K562 (cell line): ENCODE data around the gene SON. TPM values are rescaled to one million over a fixed set of nuclear protein-coding genes. Genes with fewer than 3 reads are reported as not detected.

Source experiments
- ATAC-seq: fragments of 200-7000 bp; cut with Tn5 transposase; 3 replicates; pipeline ENCODE4 v1.9.1; 2020; ENCODE audit warnings: moderate library complexity
- BruUV-seq: library from RNA; stranded (reverse); fragments of 400-500 nt; replicated peaks from 2 replicates; lab custom pipeline; 2021; lab: Mats Ljungman, UMichigan
- CTCF ChIA-PET: fragments of 300-600 bp; formaldehyde crosslinking; extraction: SDS; loops from one replicate; lab custom pipeline; 2021; ENCODE audit warnings: low intra/inter-chr PET ratio; lab: Yijun Ruan, JAX
- POLR2A ChIA-PET: fragments of 300-600, 350-650 bp; sonication (Branson Sonifier 250); formaldehyde crosslinking; extraction: SDS; loops from one replicate; lab custom pipeline; 2021; ENCODE audit warnings: antibody characterized with exemption, inconsistent platforms; lab: Yijun Ruan, JAX
- DNase-seq, 4 experiments: peaks; one replicate each; pipeline versions ENCODE4 v3.0.0 to v3.0.0-alpha.2; 2011 to 2018; ENCODE audit warnings: low spot score in 3 of 4, mixed read lengths in 3 of 4; ENCODE audit errors: extremely low read depth in 1 of 4
- FAIRE-seq: peaks from 2 replicates; lab custom pipeline; 2011; peaks lifted over from hg19 to GRCh38; lab: Jason Lieb, UNC
- H2AFZ ChIP-seq: 2 replicates; pipeline ENCODE4 v1.6.0; 2011; ENCODE audit warnings: low read depth, low read length, control low read depth, inconsistent platforms
- H3K27ac ChIP-seq: fragments of 200-600 bp; 3 replicates; pipeline ENCODE4 v1.8.0; 2011; ENCODE audit warnings: low read depth, mild to moderate bottlenecking, control low read depth, inconsistent platforms, low read length, moderate library complexity, mixed read lengths; ENCODE audit errors: extremely low read depth
- H3K27me3 ChIP-seq, 2 experiments: fragments of 300-600 bp in 1 of 2; 2 replicates in 1 of 2; 3 replicates in 1 of 2; pipeline versions ENCODE4 v1.6.0 to v1.8.0; 2011; ENCODE audit warnings: inconsistent platforms in 2 of 2, low read length in 2 of 2, mild to moderate bottlenecking in 1 of 2, mixed read lengths in 1 of 2, moderate library complexity in 1 of 2; ENCODE audit not compliant: control insufficient read depth in 2 of 2, insufficient read depth in 2 of 2
- H3K36me3 ChIP-seq: fragments of 300-600 bp; 3 replicates; pipeline ENCODE4 v1.8.0; 2011; ENCODE audit warnings: mild to moderate bottlenecking, low read length, inconsistent platforms; ENCODE audit not compliant: control insufficient read depth, insufficient read depth
- H3K4me1 ChIP-seq, 2 experiments: fragments of 200-600 bp in 1 of 2; replicated peaks in 1 of 2; 2 replicates in 1 of 2; 3 replicates in 1 of 2; pipeline versions ENCODE4 v1.5.1 to v1.8.0; 2011; ENCODE audit warnings: inconsistent platforms in 2 of 2, low read length in 2 of 2, mild to moderate bottlenecking in 1 of 2, mixed read lengths in 1 of 2, moderate library complexity in 1 of 2; ENCODE audit not compliant: control insufficient read depth in 2 of 2, insufficient read depth in 2 of 2
- H3K4me2 ChIP-seq: 2 replicates; pipeline ENCODE4 v1.6.1; 2011; ENCODE audit warnings: low read length, control low read depth, inconsistent platforms, mixed read lengths; ENCODE audit not compliant: insufficient read depth
- H3K4me3 ChIP-seq: fragments of 200-600 bp; sonication (generic), shearing (Covaris generic); 2 replicates; pipeline ENCODE4 v1.5.1; 2016; ENCODE audit warnings: control low read depth, inconsistent platforms
- H3K79me2 ChIP-seq: fragments of 200-600 bp; 3 replicates; pipeline ENCODE4 v1.8.0; 2011; ENCODE audit warnings: low read length, inconsistent platforms; ENCODE audit not compliant: control insufficient read depth, insufficient read depth
- H3K9ac ChIP-seq, 2 experiments: 2 replicates each; pipeline versions ENCODE4 v1.6.0 to v1.6.1; 2011; ENCODE audit warnings: low read depth in 2 of 2, low read length in 2 of 2, control low read depth in 1 of 2, inconsistent platforms in 1 of 2, mild to moderate bottlenecking in 1 of 2, mixed read lengths in 1 of 2; ENCODE audit not compliant: insufficient read depth in 1 of 2
- H3K9me1 ChIP-seq: one replicate; pipeline ENCODE4 v1.6.0; 2011; ENCODE audit warnings: inconsistent platforms, mild to moderate bottlenecking, low read length, moderate library complexity; ENCODE audit not compliant: control insufficient read depth, insufficient read depth
- H3K9me3 ChIP-seq: replicated peaks from 2 replicates; pipeline ENCODE4 v1.5.1; 2011; ENCODE audit warnings: low read depth, low read length, inconsistent platforms; ENCODE audit not compliant: control insufficient read depth, insufficient read depth
- H4K20me1 ChIP-seq: replicated peaks from 2 replicates; pipeline ENCODE4 v1.6.1; 2011; ENCODE audit warnings: low read length, inconsistent platforms, mixed read lengths; ENCODE audit not compliant: control insufficient read depth, insufficient read depth
- FOXA1 ChIP-seq: fragments of 450-650 bp; IDR thresholded peaks from 2 replicates; pipeline ENCODE4 v1.6.1; 2016; ENCODE audit warnings: mild to moderate bottlenecking, borderline replicate concordance
- RNF2 ChIP-seq: sonication (generic); IDR thresholded peaks from 2 replicates; pipeline ENCODE4 v1.6.1; 2016
- ZNF408 ChIP-seq: fragments of 250-450 bp; sonication (Bioruptor Pico); IDR thresholded peaks from 2 replicates; pipeline ENCODE4 v1.4.0; 2020; ENCODE audit warnings: low read depth, mild to moderate bottlenecking, moderate library complexity
- WGBS: fragments of 100-300 bp; shearing (Covaris generic); methylation state at CpG from one replicate; pipeline ENCODE4 v1.1.6; 2016; ENCODE audit warnings: low coverage, mixed read lengths; ENCODE audit not compliant: insufficient coverage; ENCODE audit errors: missing lambda C conversion rate; 5-methylcytosine and 5-hydroxymethylcytosine counted together
- in situ Hi-C: fragments of 300-500 bp; cut with MboI; formaldehyde crosslinking; loops from 4 replicates; pipeline ENCODE4 v1.15.0; 2018; ENCODE audit warnings: inconsistent platforms, mixed read lengths
- intact Hi-C: fragments of 100-400 bp; cut with micrococcal nuclease; formaldehyde crosslinking; loops from 2 replicates; pipeline ENCODE4 v1.14.2; 2022
- polyA plus RNA-seq, 8 experiments: library from polyadenylated mRNA; depleted of rRNA in 4 of 8; stranded (reverse) in 5 of 8; unstranded in 3 of 8; fragments of >200 nt; fragmentation: Nextera tagmentation in 2 of 8; fragmentation: Illumina TruSeq in 1 of 8; extraction: Ambion mirVana in 2 of 8; extraction: Trizol in 1 of 8; gene quantifications; 2 replicates each; pipeline versions ENCODE4 v1.2.1 to v1.2.3, GENCODE V29; 2011 to 2014; ENCODE audit warnings: inconsistent platforms in 1 of 8, missing spikeins in 1 of 8
- total RNA-seq, 7 experiments: library from RNA; depleted of rRNA in 6 of 7; stranded (reverse); fragments of >200 nt in 6 of 7; fragmentation: Illumina TruSeq in 2 of 7; extraction: Trizol in 2 of 7; gene quantifications; 2 replicates each; pipeline versions ENCODE4 v1.2.1 to v1.2.3, GENCODE V29; 2011 to 2021; ENCODE audit warnings: low replicate concordance in 1 of 7
- TF ChIP-seq, protein P1 (sequence below): IDR thresholded peaks from 2 replicates; pipeline ENCODE4 v1.6.1; 2011; ENCODE audit warnings: borderline replicate concordance, low read depth, mild to moderate bottlenecking, moderate library complexity, low read length; ENCODE audit not compliant: insufficient read depth, poor library complexity, severe bottlenecking
- TF ChIP-seq, protein P2 (sequence below): fragments of 450-650 bp; IDR thresholded peaks from 2 replicates; pipeline ENCODE4 v1.6.1; 2016; ENCODE audit warnings: borderline replicate concordance

Gene SON
- total and polyA plus RNA-seq, 9 of the 15 experiments (the other 6 are each of a cell fraction or from before 2014, with no cell fraction given) = 105 to 742 (median 187) TPM

DNA sequence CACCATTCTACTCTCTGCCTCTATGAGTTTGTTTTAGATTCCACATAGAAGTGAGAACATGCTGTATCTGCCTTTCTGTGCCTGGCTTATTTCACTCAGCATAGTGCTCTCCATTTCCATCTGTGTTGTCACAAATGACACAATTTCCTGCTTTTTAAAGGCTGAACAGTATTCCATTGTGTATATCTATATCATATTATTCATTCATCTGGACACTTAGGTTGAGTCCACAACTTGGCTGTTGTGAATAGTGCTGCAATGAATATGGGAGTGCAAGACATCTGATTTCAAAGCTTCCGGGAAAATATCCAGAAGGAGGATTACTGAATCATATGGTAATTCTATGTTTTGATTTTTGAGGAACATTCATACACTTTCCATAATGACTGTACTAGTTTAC is 65.7 kb downstream of the SON start:
- no peak for DNase-seq
- H3K27me3 ChIP-seq = no peaks in the 10 kb centered on the region
- H3K36me3 ChIP-seq = peaks cover 27% of the 10 kb centered on the region
- no peak overlapping the region for H2AFZ ChIP-seq
- in situ Hi-C loops = loop anchor here (10.0 kb wide), 1 partner anchor 414 kb away; no protein-coding TSS in a partner anchor
- CTCF ChIA-PET = no interaction called here
- POLR2A ChIA-PET = interaction anchor here (0.6 to 1.2 kb wide), 3 partner anchors 122 to 248 kb away, joined by 3 to 4 read pairs (median 3); no protein-coding TSS in a partner anchor
- H3K9ac ChIP-seq = no peak overlapping the region
- no peaks in the 10 kb centered on the region for H4K20me1 ChIP-seq
- BruUV-seq = no TSS peak
- no peak overlapping the region for H3K27ac ChIP-seq
- H3K79me2 ChIP-seq = no peaks in the 10 kb centered on the region
- no peaks in the 10 kb centered on the region for H3K4me1 ChIP-seq
- intact Hi-C loops = loop anchor here (5.0 kb wide), 2 partner anchors 246 to 284 kb away; no protein-coding TSS in a partner anchor
- no peak overlapping the region for H3K4me2 ChIP-seq
- H3K9me3 ChIP-seq = no peaks in the 10 kb centered on the region
- TF ChIP-seq RNF2 (no peak), ZNF408 (CRISPR knock-in tag) (no peak), FOXA1 (no peak)
- TF ChIP-seq, protein P1, sequence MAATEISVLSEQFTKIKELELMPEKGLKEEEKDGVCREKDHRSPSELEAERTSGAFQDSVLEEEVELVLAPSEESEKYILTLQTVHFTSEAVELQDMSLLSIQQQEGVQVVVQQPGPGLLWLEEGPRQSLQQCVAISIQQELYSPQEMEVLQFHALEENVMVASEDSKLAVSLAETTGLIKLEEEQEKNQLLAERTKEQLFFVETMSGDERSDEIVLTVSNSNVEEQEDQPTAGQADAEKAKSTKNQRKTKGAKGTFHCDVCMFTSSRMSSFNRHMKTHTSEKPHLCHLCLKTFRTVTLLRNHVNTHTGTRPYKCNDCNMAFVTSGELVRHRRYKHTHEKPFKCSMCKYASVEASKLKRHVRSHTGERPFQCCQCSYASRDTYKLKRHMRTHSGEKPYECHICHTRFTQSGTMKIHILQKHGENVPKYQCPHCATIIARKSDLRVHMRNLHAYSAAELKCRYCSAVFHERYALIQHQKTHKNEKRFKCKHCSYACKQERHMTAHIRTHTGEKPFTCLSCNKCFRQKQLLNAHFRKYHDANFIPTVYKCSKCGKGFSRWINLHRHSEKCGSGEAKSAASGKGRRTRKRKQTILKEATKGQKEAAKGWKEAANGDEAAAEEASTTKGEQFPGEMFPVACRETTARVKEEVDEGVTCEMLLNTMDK = no peak
- TF ChIP-seq, protein P2, sequence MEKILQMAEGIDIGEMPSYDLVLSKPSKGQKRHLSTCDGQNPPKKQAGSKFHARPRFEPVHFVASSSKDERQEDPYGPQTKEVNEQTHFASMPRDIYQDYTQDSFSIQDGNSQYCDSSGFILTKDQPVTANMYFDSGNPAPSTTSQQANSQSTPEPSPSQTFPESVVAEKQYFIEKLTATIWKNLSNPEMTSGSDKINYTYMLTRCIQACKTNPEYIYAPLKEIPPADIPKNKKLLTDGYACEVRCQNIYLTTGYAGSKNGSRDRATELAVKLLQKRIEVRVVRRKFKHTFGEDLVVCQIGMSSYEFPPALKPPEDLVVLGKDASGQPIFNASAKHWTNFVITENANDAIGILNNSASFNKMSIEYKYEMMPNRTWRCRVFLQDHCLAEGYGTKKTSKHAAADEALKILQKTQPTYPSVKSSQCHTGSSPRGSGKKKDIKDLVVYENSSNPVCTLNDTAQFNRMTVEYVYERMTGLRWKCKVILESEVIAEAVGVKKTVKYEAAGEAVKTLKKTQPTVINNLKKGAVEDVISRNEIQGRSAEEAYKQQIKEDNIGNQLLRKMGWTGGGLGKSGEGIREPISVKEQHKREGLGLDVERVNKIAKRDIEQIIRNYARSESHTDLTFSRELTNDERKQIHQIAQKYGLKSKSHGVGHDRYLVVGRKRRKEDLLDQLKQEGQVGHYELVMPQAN = no peak
- TF ChIP-seq, all 486 proteins: peak for 0
- ATAC-seq = no peak
- 58% methylated on average over 1 of the region's 1 CpG for WGBS
- no peaks in the 10 kb centered on the region for H3K9me1 ChIP-seq
- H3K4me3 ChIP-seq = no peak overlapping the region
- no peak for FAIRE-seq
